VCaP (cell line): ENCODE results near the gene ERN2.

Experiments used
- H3K27ac ChIP-seq: fragments of 450-650 bp; 2 replicates; pipeline ENCODE4 v1.5.1; 2017
- CTCF ChIP-seq: fragments of 450-650 bp; conservative IDR thresholded peaks from 2 replicates; pipeline ENCODE4 v1.5.1; 2017; ENCODE audit warnings: mild to moderate bottlenecking, moderate library complexity

ERN2 gene

DNA sequence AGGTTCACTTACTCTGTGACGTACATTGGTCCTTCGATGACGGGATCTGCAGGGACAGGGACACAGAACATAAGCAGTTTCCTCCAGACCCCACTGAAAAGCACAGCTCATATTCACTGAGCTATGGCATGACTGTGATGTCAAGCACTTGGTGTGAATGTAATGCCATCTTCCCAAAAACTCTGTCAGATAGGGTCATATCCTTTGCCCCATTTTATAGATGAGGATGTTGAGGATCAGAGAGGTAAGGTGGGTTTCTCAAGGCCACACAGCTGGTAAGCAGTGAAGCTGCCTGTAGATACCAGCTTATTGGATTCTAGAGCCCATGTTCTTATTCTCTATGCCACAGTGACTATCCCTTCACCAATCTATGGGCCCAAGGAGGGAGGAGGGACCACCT lies 2.5 kb downstream of the ERN2 start:
- H3K27ac ChIP-seq, result no peak overlapping the region
- TF ChIP-seq CTCF, result no peak

GRCh38 chr16:23710008-23710407 lies 3.0 kb downstream of the ERN2 start:
- no peak for TF ChIP-seq CTCF
- no peak overlapping the region for H3K27ac ChIP-seq

DNA sequence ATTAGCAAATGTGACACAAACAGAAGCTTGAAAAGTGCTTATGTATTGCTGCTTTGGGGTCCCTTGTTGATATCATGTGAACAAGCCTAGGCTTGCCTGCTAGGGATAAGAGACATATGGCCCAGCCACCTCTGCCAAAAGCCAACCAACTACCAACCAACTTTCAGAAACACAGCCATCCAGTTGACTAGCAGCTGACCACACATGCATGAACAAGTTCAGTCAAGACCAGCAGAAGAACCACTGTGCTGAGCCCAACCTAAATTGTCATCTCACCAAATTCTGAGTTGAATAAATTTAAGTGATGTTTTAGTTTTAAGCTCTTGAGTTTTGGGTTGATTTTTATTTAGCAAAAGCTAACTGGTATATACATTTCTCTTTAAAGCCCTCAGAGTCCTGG lies 3.5 kb downstream of the ERN2 start:
- H3K27ac ChIP-seq, result no peak overlapping the region
- TF ChIP-seq CTCF, result no peak

DNA sequence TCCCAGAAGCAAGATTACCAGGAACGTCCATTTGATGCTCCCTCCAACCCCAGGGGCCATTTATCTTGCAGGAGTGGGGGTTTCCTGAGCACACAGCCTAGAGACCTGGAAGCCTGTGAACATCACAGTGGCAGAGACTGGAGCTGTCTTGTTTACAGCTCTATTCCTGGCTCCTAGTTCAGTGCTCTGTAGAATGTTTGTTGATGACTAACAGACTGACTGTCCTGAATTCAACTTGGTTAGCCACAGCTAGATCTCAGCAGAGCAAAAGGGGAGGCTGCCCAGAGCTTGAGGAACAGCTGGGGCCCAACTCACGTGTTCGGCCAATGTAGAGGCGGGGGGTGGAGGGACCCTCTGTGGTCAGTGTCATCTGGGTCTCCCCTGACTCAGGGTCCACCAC lies 6.6 kb downstream of the ERN2 start:
- H3K27ac ChIP-seq, result no peak overlapping the region
- TF ChIP-seq CTCF, result no peak

DNA sequence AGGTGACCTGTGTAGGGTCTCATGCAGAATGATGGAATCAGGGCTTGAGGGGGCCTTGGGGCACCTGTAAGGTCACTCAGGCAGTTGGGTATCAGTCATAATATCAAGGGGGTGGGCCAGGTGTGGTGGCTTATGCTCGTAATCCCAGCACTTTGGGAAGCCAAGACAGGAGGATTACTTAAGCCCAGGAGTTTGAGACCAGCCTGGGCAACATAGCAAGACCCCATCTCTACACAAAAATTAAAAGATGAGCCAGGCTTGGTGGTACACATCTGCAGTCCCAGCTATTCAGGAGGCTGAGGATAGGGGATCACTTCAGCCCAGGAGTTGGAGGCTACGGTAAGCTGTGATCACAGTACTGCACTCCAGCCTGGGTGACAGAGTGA lies 7.5 kb downstream of the ERN2 start:
- H3K27ac ChIP-seq, result no peak overlapping the region
- TF ChIP-seq CTCF, result no peak

DNA sequence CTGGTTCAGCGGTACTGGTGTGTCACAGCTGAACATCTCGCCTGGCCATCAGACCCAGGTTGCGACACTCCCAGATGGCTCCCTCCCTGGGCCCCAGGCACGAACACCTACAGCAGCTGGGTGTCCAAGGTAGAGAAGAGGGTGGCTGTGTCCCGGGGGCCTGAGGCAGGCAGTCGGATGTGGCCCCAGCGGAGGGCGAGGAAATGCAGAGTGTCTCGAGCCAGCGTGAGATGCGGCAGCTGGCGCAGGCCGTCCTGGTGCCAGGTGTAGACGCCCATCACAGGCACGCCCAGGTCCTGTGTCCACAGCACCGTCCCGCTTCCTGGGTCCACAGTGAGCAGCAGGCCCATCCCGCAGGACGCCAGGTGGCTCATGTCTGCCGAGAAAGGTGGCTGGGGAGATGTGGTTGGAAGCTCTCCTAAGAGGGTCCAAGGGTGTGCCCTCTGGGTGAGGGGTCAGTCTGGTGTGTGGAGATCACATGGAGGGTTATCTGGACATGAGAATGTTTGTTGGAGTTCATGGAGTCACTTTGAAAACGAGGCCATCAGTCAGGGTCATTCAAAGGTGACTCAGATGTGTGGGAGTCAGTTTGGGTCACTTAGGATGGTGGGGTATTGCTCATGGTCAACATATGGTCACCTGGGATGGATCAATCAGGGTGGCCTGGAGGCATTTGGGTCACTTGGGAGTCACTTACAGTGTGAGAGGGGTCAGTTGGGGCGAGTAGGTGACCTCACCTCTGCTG lies 8.1 kb downstream of the ERN2 start:
- no peak for TF ChIP-seq CTCF
- no peak overlapping the region for H3K27ac ChIP-seq

GRCh38 chr16:23702951-23703350 lies 10.1 kb downstream of the ERN2 start:
- TF ChIP-seq CTCF, result no peak
- no peak overlapping the region for H3K27ac ChIP-seq
